HG03457 (cell line): Measurements from ENCODE around the gene EGFL7.
"Not testable (repeated sequence)": the region's sequence is repeated elsewhere in the genome, so short reads cannot be mapped to it uniquely, and the experiment has no call there.

ENCODE experiments used
- ATAC-seq: cut with Tn5 transposase; IDR thresholded peaks from one replicate; pipeline ENCODE4 v1.9.1; 2021; ENCODE audit warnings: moderate number of reproducible peaks; ENCODE audit not compliant: unreplicated experiment

Gene EGFL7

DNA sequence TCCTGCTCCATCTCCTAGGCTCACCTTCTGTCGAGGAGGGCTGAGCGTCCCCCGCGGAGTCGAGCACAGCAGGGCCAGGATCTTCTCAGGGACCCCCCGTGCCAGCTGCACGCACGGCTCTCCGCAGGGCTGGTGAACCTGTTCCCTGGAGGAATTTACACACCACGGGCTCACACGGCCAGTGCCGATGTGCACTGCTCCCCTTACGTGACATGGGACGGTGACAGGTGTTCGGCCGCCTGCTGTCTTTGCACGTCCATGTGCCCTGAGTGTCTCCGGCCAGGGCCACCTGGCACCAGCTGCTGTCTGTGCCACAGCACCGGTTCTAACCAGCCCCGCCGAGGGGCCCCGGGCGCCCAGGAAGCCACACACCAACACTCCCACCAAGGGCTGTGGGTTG lies 33.2 kb downstream of the EGFL7 start:
- no peak for ATAC-seq

DNA sequence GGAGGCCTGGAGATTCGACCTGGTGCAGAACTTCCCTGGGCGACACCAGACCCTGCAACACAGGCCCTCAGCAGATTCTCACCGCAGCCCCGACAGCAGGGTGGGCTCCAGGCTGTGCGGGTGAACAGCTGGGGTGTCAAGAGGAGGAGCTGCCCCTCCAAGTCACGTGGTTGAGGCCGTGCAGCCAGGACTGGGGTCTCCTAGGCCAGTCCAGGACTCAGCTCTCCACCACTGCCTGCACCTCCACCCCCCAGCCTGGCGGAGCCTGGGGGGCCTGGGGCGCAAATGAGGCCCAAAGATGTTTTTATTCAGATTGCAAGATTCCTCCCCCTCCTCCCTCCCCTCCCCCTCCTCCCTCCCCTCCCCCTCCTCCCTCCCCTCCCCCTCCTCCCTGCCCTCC lies 33.8 kb downstream of the EGFL7 start:
- ATAC-seq = no peak

- no peak for ATAC-seq
Measured at GRCh38 chr9:136697146-136697820, 34.6 kb downstream of the EGFL7 start.

- ATAC-seq = no peak
Measured at GRCh38 chr9:136697821-136698526, 35.3 kb downstream of the EGFL7 start.

- no peak for ATAC-seq
Measured at GRCh38 chr9:136698635-136699246, 36.0 kb downstream of the EGFL7 start.

DNA sequence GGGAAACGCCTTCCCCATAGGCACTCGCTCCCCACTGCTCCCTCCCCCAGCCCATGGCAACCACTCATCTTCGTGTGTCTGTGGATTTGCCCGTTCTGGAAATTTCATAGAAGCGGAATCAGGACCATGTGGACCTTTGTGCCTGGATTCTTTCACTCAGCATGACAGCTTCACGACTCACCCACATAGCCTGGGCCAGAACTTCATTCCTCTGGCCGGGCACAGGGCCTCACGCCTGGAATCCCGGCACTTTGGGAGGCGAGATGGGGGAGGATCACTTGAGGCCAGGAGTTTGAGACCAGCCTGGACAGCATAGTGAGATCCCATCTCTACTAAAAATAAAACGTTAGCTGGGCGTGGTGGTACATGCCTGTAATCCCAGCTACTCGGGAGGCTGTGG lies 37.6 kb downstream of the EGFL7 start:
- ATAC-seq = no peak

- ATAC-seq = no peak
Measured at GRCh38 chr9:136700959-136701667, 38.4 kb downstream of the EGFL7 start.

DNA sequence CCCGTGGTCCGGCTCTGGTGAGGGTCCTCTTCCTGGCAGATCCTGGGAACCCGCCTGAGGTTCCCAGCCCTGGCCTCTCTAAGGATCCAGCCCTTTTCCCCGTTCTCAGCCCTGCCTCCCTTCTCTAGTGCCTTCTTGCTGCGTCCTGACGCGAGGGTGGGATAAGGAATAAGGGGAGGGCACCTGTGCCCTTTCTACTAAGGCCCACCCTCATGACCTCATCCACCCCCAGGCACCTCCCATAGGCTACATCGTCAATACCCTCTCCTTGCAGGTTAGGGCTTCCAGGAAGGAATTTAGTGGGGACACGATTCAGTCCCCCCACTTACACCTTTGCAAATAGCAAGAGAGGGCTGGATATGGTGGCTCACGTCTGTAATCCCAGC lies 38.9 kb downstream of the EGFL7 start:
- no peak for ATAC-seq

GRCh38 chr9:136703276-136703860 lies 40.7 kb downstream of the EGFL7 start:
- ATAC-seq = no peak

GRCh38 chr9:136704741-136705140 lies 42.0 kb downstream of the EGFL7 start:
- not testable (repeated sequence) for ATAC-seq

DNA sequence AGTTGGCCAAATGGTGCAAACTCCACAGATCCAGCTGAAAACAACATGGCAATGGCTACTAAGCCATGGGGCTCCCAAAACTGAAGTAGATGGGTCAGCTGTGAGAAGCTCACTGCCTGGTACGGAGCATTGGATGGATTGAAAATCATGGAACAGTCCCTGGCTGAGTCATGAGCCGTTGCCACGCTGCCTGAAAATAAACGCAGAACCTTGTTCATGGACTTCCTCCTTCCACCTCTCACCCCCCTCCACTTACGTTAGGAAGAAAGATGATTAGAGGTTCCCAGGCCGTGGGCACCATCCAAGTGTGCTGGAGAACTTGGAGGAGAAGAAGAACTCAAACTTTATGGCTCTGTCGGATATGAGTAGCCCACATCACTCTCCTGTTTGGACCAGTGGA lies 42.8 kb downstream of the EGFL7 start:
- ATAC-seq = no peak

GRCh38 chr9:136707011-136707410 lies 44.3 kb downstream of the EGFL7 start:
- no peak for ATAC-seq

DNA sequence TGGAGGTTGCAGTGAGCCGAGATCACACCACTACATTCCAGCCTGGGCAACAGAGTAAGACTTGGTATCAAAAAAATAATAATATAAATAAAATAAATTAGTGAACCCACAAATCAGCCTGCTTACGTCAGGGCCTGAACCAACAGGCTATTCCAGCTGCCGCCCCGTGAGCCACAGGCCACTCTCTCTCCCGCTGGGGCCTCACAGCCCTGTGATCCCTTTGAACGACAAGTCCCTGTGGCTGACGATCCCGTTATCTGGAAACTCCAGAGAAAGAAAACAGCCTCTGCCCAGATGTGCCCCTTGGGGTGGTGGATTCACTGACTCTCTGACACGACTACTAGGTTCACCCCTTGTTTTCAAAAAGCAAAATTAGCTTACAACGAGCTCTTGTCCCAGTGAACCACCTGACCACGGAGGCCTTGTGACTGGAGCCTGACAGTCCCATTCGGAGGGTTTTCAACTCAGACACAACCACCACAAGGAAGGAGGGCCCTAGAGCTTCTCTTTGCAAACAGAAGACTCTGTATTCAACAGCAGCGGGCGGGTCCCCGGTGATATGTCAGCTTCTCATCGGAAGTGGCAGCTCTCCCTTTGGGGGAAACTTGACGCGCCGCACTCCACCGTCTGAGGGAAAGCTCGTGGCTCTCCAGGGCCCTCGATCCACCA lies 45.3 kb downstream of the EGFL7 start:
- ATAC-seq = no peak

- no peak for ATAC-seq
Measured at GRCh38 chr9:136709454-136710109, 46.9 kb downstream of the EGFL7 start.

DNA sequence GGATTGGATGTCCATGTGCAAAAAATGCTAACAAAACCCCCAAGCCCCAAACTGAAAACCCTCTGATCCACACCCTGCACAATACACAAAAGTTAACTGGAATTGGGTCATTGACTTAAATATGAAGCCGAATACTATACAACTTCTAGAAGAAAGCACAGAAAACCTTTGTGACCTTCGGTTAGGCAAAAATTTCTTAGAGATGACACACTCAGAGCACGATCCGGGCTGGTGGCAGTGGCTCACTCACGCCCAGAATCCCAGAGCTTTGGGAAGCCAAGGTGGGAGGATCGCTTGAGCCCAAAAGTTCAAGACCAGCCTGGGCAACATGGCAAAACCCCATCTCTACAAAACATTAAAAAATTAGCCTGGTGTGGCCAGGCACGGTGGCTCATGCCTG lies 47.8 kb downstream of the EGFL7 start:
- ATAC-seq = no peak

- ATAC-seq = not testable (repeated sequence)
Measured at GRCh38 chr9:136711219-136711648, 48.5 kb downstream of the EGFL7 start.

DNA sequence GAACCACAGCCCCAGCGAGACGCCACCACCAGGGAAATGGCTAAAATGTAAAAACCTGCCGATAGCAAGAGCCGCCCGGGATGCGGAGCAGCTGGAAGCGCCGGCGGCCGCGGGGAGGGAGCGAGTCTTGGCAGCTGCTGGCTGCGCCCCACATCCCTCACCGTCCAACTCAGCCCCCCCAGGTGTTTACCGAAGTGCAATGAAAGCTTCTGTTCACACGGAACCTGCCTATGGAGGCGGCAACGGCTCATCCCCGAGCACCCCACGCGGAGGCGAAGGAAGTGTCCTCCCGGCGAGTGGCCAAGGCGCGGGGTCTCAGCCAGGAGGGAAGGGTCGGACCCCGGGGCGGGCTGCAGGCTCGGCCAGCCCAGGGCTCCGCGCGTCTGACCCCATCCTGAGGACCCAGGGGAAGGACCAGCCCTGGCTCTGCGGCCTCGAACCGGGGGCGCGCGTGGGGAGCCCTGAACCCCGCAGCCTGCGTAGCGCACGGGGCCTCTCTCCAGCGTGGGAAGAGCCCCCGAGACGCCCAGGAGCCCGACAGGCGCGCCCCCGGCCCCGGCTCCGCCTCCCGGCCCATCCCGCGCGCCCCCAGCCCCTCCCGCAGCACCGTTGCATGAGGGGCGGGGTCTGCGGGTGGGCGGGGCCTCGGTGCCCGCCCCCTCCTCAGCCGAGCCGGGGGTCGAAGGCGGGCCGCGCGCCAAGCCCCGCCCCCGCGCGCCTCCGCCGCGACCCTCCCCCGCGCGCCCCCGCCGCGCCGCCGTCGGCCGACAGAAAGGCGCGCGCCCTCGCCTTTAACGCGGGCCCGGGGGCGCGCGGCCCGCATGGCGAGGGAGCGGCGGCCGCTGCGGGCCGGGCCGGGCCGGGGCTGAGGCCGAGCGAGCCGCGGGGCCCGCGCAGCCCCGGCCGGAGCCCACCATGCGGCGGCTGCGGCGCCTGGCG lies 49.3 kb downstream of the EGFL7 start, which contains the start of gene DIPK1B:
Gene DIPK1B, plus strand, starts transcription at position 822 of the 939 bp plus-strand sequence. Its CDS starts 94 bp downstream, at position 916.
- ATAC-seq = no peak

DNA sequence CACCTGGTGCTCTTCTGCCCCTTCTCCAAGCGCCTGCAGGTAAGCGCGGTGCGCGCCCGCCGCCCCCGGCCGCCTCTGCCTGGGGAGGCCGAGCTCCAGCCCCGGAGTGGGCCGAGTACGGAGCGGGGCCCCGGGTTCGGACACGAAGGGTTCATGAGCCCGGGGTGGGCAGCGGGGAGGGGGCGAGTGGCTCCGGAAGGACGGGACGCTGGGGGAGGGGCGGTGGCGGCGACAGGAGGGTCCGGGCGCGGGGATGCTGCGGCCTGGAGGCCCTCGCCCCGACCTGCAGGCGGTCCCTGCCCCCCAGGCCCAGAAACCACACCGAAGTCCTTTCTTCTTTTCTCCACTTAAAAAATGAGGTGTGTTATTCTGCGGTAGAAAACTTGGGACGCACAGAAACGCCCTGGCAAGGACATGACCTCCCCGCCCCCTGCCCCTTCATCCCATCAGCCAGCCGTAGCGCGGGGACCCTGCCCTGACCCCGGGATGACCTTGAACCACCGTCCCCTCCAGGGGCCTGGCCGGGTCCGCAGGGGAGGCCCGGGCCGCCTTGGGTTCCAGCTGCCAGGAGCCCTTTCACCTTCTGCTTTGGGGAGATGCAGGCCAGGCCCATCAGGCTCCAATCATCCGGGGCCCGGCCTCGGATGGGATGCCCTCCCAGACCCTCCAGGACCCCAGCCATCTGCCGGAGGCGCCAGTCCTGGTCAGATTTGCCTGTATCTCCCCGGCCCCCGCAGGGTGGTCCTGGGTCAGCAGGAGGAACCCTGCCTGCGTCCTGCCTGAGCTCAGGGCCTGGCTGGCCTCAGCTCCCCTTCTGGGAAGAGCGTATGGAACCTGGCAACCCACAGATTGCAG lies 50.2 kb downstream of the EGFL7 start:
- ATAC-seq = no peak
